ENCODE results near the gene ANAPC4.

DNA sequence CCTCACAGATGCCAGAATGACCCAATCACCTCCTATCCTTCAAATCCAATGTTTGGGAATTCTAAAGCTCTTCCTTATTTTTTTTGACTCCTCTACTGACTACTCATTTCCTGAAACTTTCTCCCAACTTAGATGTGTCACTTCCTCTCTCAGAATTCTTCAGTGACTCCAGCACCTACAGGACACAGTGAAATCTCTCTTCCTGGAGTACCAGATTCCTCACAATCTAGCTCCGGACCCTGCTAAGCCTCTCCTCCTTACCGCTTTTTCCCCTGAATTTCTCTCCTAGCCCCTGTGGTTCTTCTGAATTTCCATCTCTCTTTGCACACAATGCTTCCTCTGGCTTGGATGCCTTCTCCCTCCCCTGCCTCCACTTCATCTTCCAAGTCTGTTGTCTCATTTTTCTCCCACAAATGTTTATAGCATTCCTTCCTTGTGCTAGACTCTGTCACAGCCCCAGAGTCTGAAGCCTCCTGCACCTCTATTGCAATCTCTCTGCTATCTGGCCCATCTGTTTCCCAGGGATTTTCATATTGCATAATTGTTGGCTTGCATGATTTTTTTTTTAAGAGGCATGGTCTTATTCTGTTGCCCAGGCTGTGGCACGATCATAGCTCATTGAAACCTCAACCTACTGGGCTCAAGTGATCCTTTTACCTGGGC is 80.1 kb downstream of the ANAPC4 start:
- no peak for TF ChIP-seq POLR2A (IDR thresholded peaks at IDR 0.05)
- TF ChIP-seq, protein P1, sequence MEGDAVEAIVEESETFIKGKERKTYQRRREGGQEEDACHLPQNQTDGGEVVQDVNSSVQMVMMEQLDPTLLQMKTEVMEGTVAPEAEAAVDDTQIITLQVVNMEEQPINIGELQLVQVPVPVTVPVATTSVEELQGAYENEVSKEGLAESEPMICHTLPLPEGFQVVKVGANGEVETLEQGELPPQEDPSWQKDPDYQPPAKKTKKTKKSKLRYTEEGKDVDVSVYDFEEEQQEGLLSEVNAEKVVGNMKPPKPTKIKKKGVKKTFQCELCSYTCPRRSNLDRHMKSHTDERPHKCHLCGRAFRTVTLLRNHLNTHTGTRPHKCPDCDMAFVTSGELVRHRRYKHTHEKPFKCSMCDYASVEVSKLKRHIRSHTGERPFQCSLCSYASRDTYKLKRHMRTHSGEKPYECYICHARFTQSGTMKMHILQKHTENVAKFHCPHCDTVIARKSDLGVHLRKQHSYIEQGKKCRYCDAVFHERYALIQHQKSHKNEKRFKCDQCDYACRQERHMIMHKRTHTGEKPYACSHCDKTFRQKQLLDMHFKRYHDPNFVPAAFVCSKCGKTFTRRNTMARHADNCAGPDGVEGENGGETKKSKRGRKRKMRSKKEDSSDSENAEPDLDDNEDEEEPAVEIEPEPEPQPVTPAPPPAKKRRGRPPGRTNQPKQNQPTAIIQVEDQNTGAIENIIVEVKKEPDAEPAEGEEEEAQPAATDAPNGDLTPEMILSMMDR (IDR thresholded peaks at IDR 0.05): no peak
